ENCODE results near the gene LRRK1.

The LRRK1 gene

DNA sequence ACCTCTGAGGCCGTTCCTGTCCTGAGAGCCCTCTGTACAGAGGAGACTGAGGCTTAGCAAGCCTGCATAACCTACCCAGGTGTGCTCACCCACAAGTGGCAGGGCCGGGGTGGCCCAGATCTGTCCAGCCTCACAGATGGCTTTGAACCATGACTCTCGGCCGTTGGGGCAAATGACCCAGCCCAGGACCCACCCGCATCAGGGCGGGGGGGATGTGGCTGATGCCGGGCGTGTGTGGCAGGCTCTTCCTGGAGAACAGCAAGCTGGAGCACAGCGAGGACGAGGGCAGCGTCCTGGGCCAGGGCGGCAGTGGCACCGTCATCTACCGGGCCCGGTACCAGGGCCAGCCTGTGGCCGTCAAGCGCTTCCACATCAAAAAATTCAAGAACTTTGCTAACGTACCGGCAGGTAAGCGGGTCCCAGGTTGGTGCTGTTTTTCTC, 133.5 kb downstream of the LRRK1 start:
- H3K27ac ChIP-seq (ENCODE audit: low read depth, low read length) = no peak overlapping the region
- peaks cover 31 to 79% of the 10 kb centered on the region in 2 donors for H3K36me3 ChIP-seq (ENCODE audit: control insufficient read depth in 1 of 2, insufficient read depth in 2 of 2, low read length in 2 of 2)
- H3K4me1 ChIP-seq (ENCODE audit: control insufficient read depth in 1 of 2, insufficient read depth in 2 of 2, low read length in 2 of 2) = no peaks in the 10 kb centered on the region

DNA sequence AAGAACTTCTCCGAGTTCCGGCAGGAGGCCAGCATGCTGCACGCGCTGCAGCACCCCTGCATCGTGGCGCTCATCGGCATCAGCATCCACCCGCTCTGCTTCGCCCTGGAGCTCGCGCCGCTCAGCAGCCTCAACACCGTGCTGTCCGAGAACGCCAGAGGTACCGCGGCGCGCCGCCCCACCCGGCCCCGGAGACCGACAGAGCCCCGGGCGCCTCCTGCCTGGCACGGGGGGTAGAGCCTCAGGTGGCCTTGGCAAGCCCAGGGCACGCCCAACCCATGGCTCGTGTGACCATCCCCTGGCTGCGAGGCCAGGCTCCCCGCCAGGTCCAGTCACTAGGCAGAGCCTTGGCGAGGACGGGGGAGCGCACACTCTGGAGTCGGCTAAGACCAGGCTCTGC, 134.1 kb downstream of the LRRK1 start:
- H3K27ac ChIP-seq (ENCODE audit: low read depth, low read length) = no peak overlapping the region
- H3K27me3 ChIP-seq (ENCODE audit: control insufficient read depth in 1 of 2, insufficient read depth in 2 of 2, low read length in 2 of 2) = no peaks in the 10 kb centered on the region
- H3K4me3 ChIP-seq (ENCODE audit: low read depth in 1 of 2, low read length in 2 of 2) = no peak overlapping the region
- no peaks in the 10 kb centered on the region for H3K9me3 ChIP-seq (ENCODE audit: control insufficient read depth in 1 of 2, low read length in 2 of 2)
- peaks cover 30 to 85% of the 10 kb centered on the region in 2 donors for H3K36me3 ChIP-seq (ENCODE audit: control insufficient read depth in 1 of 2, insufficient read depth in 2 of 2, low read length in 2 of 2)
- H3K4me1 ChIP-seq (ENCODE audit: control insufficient read depth in 1 of 2, insufficient read depth in 2 of 2, low read length in 2 of 2) = no peaks in the 10 kb centered on the region
- no peak overlapping the region for H3K9ac ChIP-seq (ENCODE audit: low read depth in 1 of 2, low read length in 2 of 2)

More for the DNA sequence above, 133.5 kb downstream of the LRRK1 start:
- no peaks in the 10 kb centered on the region for H3K27me3 ChIP-seq (ENCODE audit: control insufficient read depth in 1 of 2, insufficient read depth in 2 of 2, low read length in 2 of 2)
- H3K9ac ChIP-seq (ENCODE audit: low read depth in 1 of 2, low read length in 2 of 2) = no peak overlapping the region
- H3K4me3 ChIP-seq (ENCODE audit: low read depth in 1 of 2, low read length in 2 of 2) = no peak overlapping the region
- H3K9me3 ChIP-seq (ENCODE audit: control insufficient read depth in 1 of 2, low read length in 2 of 2) = no peaks in the 10 kb centered on the region

DNA sequence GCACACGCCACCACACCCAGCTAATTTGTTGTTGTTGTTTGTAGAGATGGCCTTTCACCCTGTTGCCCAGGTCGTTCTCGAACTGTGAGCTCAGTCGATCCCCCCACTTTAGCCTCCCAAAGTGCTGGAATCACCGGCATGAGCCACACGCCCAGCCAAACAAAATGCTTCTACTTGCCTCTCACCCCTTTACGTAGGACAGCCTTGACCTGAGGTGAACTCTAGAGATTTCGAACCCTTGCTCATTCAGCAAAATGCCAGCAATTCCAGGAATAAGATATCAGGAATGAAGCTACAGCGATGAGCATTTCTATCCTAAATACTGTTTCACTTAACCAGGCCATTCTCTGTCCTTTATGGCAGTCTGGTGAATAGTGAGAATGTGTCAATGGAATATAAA, 135.0 kb downstream of the LRRK1 start:
- Histone ChIP-seq H3K27ac (ENCODE audit: low read depth, low read length) (no peak overlapping the region), H3K36me3 (ENCODE audit: control insufficient read depth in 1 of 2, insufficient read depth in 2 of 2, low read length in 2 of 2) (peaks cover 22 to 91% of the 10 kb centered on the region in 2 donors), H3K27me3 (ENCODE audit: control insufficient read depth in 1 of 2, insufficient read depth in 2 of 2, low read length in 2 of 2) (no peaks in the 10 kb centered on the region), H3K4me1 (ENCODE audit: control insufficient read depth in 1 of 2, insufficient read depth in 2 of 2, low read length in 2 of 2) (no peaks in the 10 kb centered on the region), H3K9me3 (ENCODE audit: control insufficient read depth in 1 of 2, low read length in 2 of 2) (no peaks in the 10 kb centered on the region), H3K9ac (ENCODE audit: low read depth in 1 of 2, low read length in 2 of 2) (no peak overlapping the region), H3K4me3 (ENCODE audit: low read depth in 1 of 2, low read length in 2 of 2) (no peak overlapping the region)

DNA sequence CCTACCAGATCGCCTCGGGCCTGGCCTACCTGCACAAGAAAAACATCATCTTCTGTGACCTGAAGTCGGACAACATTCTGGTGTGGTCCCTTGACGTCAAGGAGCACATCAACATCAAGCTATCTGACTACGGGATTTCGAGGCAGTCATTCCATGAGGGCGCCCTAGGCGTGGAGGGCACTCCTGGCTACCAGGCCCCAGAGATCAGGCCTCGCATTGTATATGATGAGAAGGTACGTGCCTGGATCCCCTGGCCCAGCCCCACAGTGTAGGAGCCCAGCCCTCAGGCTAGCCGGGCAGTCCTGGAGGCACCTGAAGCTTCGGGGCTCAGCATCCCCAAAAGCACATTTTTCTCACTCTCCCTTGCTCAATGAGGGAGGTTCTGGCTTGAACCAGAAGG, 135.8 kb downstream of the LRRK1 start:
- Histone ChIP-seq H3K36me3 (ENCODE audit: control insufficient read depth in 1 of 2, insufficient read depth in 2 of 2, low read length in 2 of 2) (peaks cover 20 to 89% of the 10 kb centered on the region in 2 donors), H3K9me3 (ENCODE audit: control insufficient read depth in 1 of 2, low read length in 2 of 2) (no peaks in the 10 kb centered on the region), H3K4me1 (ENCODE audit: control insufficient read depth in 1 of 2, insufficient read depth in 2 of 2, low read length in 2 of 2) (no peaks in the 10 kb centered on the region), H3K27ac (ENCODE audit: low read depth, low read length) (no peak overlapping the region), H3K27me3 (ENCODE audit: control insufficient read depth in 1 of 2, insufficient read depth in 2 of 2, low read length in 2 of 2) (no peaks in the 10 kb centered on the region), H3K9ac (ENCODE audit: low read depth in 1 of 2, low read length in 2 of 2) (no peak overlapping the region), H3K4me3 (ENCODE audit: low read depth in 1 of 2, low read length in 2 of 2) (no peak overlapping the region)

DNA sequence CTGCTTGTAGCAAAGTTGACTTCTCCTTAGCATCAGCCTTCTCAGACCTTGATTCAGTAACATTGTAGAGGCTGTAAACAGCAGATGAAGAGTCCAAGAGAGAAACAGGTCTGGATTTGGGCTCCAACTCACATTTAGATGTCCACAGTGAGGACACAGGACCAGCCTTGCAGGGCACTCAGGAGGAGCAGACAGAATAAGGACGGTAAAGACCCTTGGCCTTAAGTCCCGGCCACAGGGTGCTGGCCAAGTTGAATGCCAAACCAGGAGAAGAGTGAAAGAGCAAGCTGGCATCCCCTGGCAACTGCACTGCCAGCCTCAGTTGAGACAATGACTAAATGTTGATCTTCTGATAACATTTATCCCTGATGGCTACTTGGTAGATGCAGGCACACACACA, 136.3 kb downstream of the LRRK1 start:
- H3K27ac ChIP-seq (ENCODE audit: low read depth, low read length) = no peak overlapping the region
- peaks cover 20 to 89% of the 10 kb centered on the region in 2 donors for H3K36me3 ChIP-seq (ENCODE audit: control insufficient read depth in 1 of 2, insufficient read depth in 2 of 2, low read length in 2 of 2)
- no peaks in the 10 kb centered on the region for H3K9me3 ChIP-seq (ENCODE audit: control insufficient read depth in 1 of 2, low read length in 2 of 2)
- no peaks in the 10 kb centered on the region for H3K27me3 ChIP-seq (ENCODE audit: control insufficient read depth in 1 of 2, insufficient read depth in 2 of 2, low read length in 2 of 2)
- H3K4me3 ChIP-seq (ENCODE audit: low read depth in 1 of 2, low read length in 2 of 2) = no peak overlapping the region
- H3K4me1 ChIP-seq (ENCODE audit: control insufficient read depth in 1 of 2, insufficient read depth in 2 of 2, low read length in 2 of 2) = no peaks in the 10 kb centered on the region
- H3K9ac ChIP-seq (ENCODE audit: low read depth in 1 of 2, low read length in 2 of 2) = no peak overlapping the region

DNA sequence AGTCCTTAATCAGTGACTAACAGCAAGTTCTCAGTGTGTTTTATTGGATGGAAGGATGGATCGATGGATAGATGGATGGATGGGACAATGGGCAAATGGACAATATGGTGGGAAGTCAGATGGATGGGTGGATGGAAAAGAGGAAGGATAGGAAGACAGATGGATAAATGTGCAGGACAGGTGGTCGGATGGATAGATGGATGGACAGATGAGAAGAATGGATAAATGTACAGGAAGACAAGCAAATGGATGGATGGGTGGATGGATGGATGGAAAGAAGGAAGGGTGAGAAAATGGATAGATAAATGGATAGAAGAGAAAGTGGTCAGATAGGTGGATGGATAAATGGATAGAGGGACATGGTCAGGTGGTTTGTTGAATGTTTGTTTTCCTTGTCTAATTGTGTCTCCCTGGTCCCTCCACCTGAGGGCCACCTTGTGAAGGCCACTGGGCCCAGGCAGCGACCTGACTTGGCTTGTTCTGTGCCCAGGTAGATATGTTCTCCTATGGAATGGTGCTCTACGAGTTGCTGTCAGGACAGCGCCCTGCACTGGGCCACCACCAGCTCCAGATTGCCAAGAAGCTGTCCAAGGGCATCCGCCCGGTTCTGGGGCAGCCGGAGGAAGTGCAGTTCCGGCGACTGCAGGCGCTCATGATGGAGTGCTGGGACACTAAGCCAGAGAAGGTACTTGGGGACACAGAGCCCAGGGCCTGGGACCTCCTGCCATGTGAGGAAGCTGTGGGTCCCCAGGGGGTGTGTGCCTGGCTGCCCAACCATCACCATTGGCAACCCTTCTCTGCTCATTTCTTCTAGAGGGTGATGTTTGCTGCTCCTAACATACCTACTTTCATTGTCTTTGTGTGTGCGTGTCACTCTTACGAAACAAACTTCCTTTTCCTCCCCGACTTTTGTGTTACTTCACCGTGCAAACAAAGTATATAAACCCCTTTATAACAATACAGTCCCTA, 137.5 kb downstream of the LRRK1 start:
- no peak overlapping the region for H3K9ac ChIP-seq (ENCODE audit: low read depth in 1 of 2, low read length in 2 of 2)
- no peak overlapping the region for H3K27ac ChIP-seq (ENCODE audit: low read depth, low read length)
- no peak overlapping the region for H3K4me3 ChIP-seq (ENCODE audit: low read depth in 1 of 2, low read length in 2 of 2)
- peaks cover 20 to 90% of the 10 kb centered on the region in 2 donors for H3K36me3 ChIP-seq (ENCODE audit: control insufficient read depth in 1 of 2, insufficient read depth in 2 of 2, low read length in 2 of 2)
- no peaks in the 10 kb centered on the region for H3K4me1 ChIP-seq (ENCODE audit: control insufficient read depth in 1 of 2, insufficient read depth in 2 of 2, low read length in 2 of 2)
- no peaks in the 10 kb centered on the region for H3K27me3 ChIP-seq (ENCODE audit: control insufficient read depth in 1 of 2, insufficient read depth in 2 of 2, low read length in 2 of 2)
- no peaks in the 10 kb centered on the region for H3K9me3 ChIP-seq (ENCODE audit: control insufficient read depth in 1 of 2, low read length in 2 of 2)

DNA sequence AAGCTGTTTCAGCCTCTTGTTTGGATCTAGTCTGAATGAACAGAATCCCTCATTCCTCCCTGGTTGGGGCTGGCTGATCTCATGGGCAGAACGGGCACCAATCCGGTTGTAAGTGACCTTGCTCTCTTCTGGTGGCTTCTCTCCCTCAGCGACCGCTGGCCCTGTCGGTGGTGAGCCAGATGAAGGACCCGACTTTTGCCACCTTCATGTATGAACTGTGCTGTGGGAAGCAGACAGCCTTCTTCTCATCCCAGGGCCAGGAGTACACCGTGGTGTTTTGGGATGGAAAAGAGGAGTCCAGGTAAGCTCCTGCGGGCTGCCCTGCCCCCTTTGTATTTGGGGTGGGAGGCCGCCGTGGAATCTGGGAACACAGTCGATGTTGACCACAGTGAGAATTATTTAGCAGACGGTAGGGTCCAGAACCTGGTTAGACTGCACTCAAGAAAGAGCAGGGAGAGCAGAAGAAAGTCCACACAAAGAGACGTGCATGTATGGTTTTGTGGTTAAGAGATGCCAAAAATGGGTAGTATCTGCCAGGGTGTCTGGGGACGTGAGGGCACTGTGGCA, 138.8 kb downstream of the LRRK1 start:
- H3K36me3 ChIP-seq (ENCODE audit: control insufficient read depth in 1 of 2, insufficient read depth in 2 of 2, low read length in 2 of 2) = peaks cover 17 to 90% of the 10 kb centered on the region in 2 donors
- H3K27ac ChIP-seq (ENCODE audit: low read depth, low read length) = no peak overlapping the region
- H3K4me1 ChIP-seq (ENCODE audit: control insufficient read depth in 1 of 2, insufficient read depth in 2 of 2, low read length in 2 of 2) = no peaks in the 10 kb centered on the region
- no peaks in the 10 kb centered on the region for H3K9me3 ChIP-seq (ENCODE audit: control insufficient read depth in 1 of 2, low read length in 2 of 2)
- no peak overlapping the region for H3K4me3 ChIP-seq (ENCODE audit: low read depth in 1 of 2, low read length in 2 of 2)
- H3K27me3 ChIP-seq (ENCODE audit: control insufficient read depth in 1 of 2, insufficient read depth in 2 of 2, low read length in 2 of 2) = no peaks in the 10 kb centered on the region
- H3K9ac ChIP-seq (ENCODE audit: low read depth in 1 of 2, low read length in 2 of 2) = no peak overlapping the region

DNA sequence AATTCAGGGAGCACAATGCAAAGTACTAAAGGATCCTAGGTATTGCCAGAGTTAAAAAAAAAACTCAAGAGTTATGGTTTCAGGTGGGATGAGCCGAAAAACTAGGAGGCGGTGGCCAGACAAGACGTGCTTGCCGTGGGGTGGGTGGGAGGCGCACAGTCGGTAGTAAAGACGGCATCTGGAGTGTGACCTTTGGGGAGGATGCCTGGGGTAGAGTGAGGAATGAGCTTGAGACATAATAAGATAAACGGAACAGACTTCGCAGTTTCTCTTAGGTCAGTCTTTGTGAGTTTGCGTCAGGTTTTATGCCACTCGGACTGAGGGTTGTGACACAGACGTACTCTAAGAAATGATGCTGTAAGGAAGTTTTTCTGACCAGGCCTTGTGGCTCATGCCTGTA, 139.6 kb downstream of the LRRK1 start:
- no peaks in the 10 kb centered on the region for H3K9me3 ChIP-seq (ENCODE audit: control insufficient read depth in 1 of 2, low read length in 2 of 2)
- H3K4me3 ChIP-seq (ENCODE audit: low read depth in 1 of 2, low read length in 2 of 2) = no peak overlapping the region
- no peak overlapping the region for H3K27ac ChIP-seq (ENCODE audit: low read depth, low read length)
- H3K36me3 ChIP-seq (ENCODE audit: control insufficient read depth in 1 of 2, insufficient read depth in 2 of 2, low read length in 2 of 2) = peaks cover 16 to 85% of the 10 kb centered on the region in 2 donors
- H3K27me3 ChIP-seq (ENCODE audit: control insufficient read depth in 1 of 2, insufficient read depth in 2 of 2, low read length in 2 of 2) = no peaks in the 10 kb centered on the region
- no peak overlapping the region for H3K9ac ChIP-seq (ENCODE audit: low read depth in 1 of 2, low read length in 2 of 2)
- H3K4me1 ChIP-seq (ENCODE audit: control insufficient read depth in 1 of 2, insufficient read depth in 2 of 2, low read length in 2 of 2) = no peaks in the 10 kb centered on the region

DNA sequence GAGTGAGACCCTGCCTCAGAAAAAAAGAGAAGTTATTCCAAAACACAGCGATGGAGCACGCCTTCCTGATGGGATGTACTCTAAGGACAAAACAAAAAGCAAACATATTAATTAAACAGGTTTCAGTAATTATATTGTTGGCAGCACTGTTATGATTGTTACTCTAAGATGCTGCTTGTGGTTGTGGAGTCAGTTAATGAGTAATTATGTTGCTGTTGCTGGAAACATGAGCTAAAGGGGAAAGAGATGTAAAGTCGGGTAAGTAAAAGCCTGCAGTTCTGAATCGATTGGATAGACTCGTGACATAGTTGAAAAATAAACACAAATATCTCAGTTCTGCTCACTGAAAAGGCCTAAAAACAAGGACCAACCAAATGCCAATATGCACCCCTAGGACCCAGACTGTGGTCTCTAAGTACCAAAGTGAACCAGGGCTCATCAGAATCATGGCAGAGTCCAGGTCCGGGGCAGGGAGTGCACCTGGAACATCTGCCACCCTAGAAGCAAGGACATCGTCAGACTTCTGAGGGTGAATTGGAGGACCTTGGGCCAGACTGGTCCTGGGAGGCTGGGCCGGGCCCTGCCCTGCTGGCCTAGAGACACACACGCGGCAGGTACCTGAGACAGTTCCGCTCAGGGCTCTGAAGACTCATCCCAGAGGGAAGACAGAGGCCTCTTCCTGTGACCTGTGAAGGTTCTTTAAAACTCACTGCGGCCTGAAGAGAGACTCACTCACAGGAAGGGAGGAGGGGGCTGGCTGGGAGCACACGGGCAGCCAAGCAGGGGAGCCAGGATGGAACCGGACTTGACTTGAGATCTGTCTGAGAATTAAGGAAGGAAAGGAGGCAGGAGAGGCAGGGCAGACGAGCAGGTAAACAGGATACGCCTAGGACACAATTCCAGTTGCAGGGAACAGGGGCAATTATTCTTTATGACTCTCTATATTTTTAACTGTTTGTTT, 140.5 kb downstream of the LRRK1 start:
- Histone ChIP-seq H3K36me3 (ENCODE audit: control insufficient read depth in 1 of 2, insufficient read depth in 2 of 2, low read length in 2 of 2) (peaks cover 22 to 81% of the 10 kb centered on the region in 2 donors), H3K27ac (ENCODE audit: low read depth, low read length) (no peak overlapping the region), H3K9me3 (ENCODE audit: control insufficient read depth in 1 of 2, low read length in 2 of 2) (no peaks in the 10 kb centered on the region), H3K27me3 (ENCODE audit: control insufficient read depth in 1 of 2, insufficient read depth in 2 of 2, low read length in 2 of 2) (no peaks in the 10 kb centered on the region), H3K9ac (ENCODE audit: low read depth in 1 of 2, low read length in 2 of 2) (no peak overlapping the region), H3K4me3 (ENCODE audit: low read depth in 1 of 2, low read length in 2 of 2) (no peak overlapping the region), H3K4me1 (ENCODE audit: control insufficient read depth in 1 of 2, insufficient read depth in 2 of 2, low read length in 2 of 2) (no peaks in the 10 kb centered on the region)

Measured in duodenal mucosa (tissue), 2 donors.